Measurements from ENCODE around the gene FAM200C. TPM values are rescaled to one million over a fixed set of nuclear protein-coding genes. Genes with fewer than 3 reads are reported as not detected.

FAM200C gene
- total RNA-seq, 2 donors from 2014 or later, result 3.3 to 4.2 TPM

GRCh38 chr5:160444407-160444806 is 44.6 kb upstream of the FAM200C start:
- DNase-seq (ENCODE audit: low spot score), result no peak
- H3K27ac ChIP-seq, result no peak overlapping the region
- no peak for TF ChIP-seq CTCF (IDR thresholded peaks at IDR 0.05)
- no peaks in the 10 kb centered on the region for H3K36me3 ChIP-seq
- H3K4me1 ChIP-seq, result no peaks in the 10 kb centered on the region
- no peaks in the 10 kb centered on the region for H3K27me3 ChIP-seq
- no peak overlapping the region for H3K4me3 ChIP-seq
- no peaks in the 10 kb centered on the region for H3K9me3 ChIP-seq

GRCh38 chr5:160442824-160443431 is 43.1 kb upstream of the FAM200C start:
- no peaks in the 10 kb centered on the region for H3K27me3 ChIP-seq
- no peak for TF ChIP-seq CTCF (IDR thresholded peaks at IDR 0.05)
- no peaks in the 10 kb centered on the region for H3K9me3 ChIP-seq
- H3K4me3 ChIP-seq, result no peak overlapping the region
- DNase-seq (ENCODE audit: low spot score), result no peak
- H3K27ac ChIP-seq, result no peak overlapping the region
- H3K36me3 ChIP-seq, result no peaks in the 10 kb centered on the region
- peaks cover 0 to 10% of the 10 kb centered on the region in 2 donors for H3K4me1 ChIP-seq

DNA sequence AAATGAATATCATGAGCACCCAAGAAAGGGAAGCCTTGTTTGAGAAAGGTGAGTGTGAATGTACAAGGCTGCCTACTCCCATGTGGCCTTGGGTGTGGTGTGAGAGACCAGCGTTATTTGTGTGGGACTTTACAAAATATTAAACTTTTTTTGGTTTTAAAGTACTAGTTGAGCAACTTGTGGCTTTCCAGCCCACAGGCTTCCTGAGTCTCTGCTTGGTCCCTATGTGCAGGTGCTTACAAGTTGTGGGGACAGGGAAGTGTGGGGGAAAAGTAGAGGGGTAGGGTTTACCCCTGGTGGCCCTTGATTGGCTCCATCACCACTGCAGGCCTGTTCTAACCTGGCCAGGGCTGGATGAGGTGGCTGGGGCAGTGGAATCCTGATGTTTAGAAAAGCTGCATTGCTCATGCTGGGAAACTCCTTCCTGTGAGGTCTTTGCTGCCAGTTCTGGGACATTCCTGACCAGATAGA is 41.5 kb upstream of the FAM200C start:
- Histone ChIP-seq H3K27ac (no peak overlapping the region), H3K27me3 (no peaks in the 10 kb centered on the region), H3K4me3 (no peak overlapping the region), H3K36me3 (no peaks in the 10 kb centered on the region), H3K9me3 (no peaks in the 10 kb centered on the region), H3K4me1 (peaks cover 0 to 10% of the 10 kb centered on the region in 2 donors)
- no peak for TF ChIP-seq CTCF (IDR thresholded peaks at IDR 0.05)
- no peak for DNase-seq (ENCODE audit: low spot score)

- peak; percentile 95 for DNase-seq (ENCODE audit: low spot score)
- Histone ChIP-seq H3K4me3 (peak overlapping the region; percentile 18 to 48), H3K27ac (no peak overlapping the region), H3K4me1 (peaks cover 0 to 10% of the 10 kb centered on the region in 2 donors), H3K9me3 (no peaks in the 10 kb centered on the region), H3K27me3 (no peaks in the 10 kb centered on the region), H3K36me3 (no peaks in the 10 kb centered on the region)
- TF ChIP-seq CTCF (IDR thresholded peaks at IDR 0.05), result peak; percentile 93 to 95
Measured at GRCh38 chr5:160439205-160439600, 39.3 kb upstream of the FAM200C start.

DNA sequence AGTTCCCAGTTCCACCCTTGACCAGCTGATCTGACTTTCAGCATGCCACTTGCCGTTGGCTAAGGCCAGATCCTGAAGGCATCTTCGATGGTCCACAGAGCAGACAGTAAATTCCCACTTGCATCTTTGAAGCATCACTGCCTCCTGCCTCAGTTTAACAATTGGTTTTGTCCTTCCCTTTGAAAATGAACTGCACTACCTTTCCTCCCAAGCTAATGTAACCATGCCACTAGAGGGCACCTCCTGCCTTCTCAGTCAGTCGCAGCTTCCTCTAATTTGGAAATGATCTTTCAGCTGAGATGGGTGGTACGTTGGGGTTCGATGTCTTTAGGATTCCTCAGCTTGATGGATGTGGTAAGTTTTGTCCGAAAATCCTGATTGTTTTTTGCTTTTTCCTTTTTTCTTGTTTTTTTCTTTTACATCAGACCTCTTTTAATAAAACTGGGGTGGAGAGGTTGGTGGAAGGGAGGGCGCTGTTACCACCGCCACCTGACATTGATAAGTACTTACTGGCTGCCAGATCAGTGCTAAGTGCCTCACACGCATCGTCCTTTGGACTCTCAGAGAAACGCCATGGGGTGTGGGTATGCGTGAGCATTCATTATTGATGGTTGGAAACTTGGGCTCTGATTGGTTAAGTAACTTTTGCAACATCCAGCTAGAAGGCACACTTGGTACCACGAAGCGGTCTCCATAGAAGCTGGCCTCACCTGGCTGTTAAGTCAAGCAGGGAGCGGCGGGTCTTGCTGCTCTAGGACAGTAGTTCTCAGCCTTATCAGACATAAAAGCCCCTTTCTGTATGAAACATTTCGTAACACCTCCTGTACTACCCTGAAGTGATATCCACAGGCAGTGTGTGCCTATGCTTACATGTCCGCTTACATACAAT is 38.7 kb upstream of the FAM200C start:
- TF ChIP-seq CTCF (IDR thresholded peaks at IDR 0.05), result peak; percentile 42 to 73
- Histone ChIP-seq H3K4me3 (peak overlapping the region; percentile 18 to 48), H3K9me3 (no peaks in the 10 kb centered on the region), H3K27ac (no peak overlapping the region), H3K36me3 (no peaks in the 10 kb centered on the region), H3K27me3 (no peaks in the 10 kb centered on the region), H3K4me1 (peaks cover 0 to 10% of the 10 kb centered on the region in 2 donors)
- no peak for DNase-seq (ENCODE audit: low spot score)

Measured in right atrium auricular region (tissue), 2 donors.